Inferior parietal cortex (tissue), 1 donor: ENCODE measurements around the gene PPP2R3B.
"Not testable (repeated sequence)": the region's sequence is repeated elsewhere in the genome, so short reads cannot be mapped to it uniquely, and the experiment has no call there.

ENCODE experiments used
- DNase-seq: peaks from one replicate; pipeline ENCODE4 v3.0.0-alpha.2; 2016; ENCODE audit errors: extremely low spot score

Gene PPP2R3B

GRCh38 chrX:404656-405055 is 17.9 kb upstream of the PPP2R3B start:
- peak; percentile 11 for DNase-seq

GRCh38 chrX:402857-403256 is 16.1 kb upstream of the PPP2R3B start:
- no peak for DNase-seq

- no peak for DNase-seq
Measured at GRCh38 chrX:400258-400657, 13.6 kb upstream of the PPP2R3B start.

- DNase-seq: no peak
Measured at GRCh38 chrX:397575-397974, 10.9 kb upstream of the PPP2R3B start.

- DNase-seq: no peak
Measured at GRCh38 chrX:394830-395229, 8.1 kb upstream of the PPP2R3B start.

- DNase-seq: no peak
Measured at GRCh38 chrX:392575-392846, 5.8 kb upstream of the PPP2R3B start.

GRCh38 chrX:391717-392574 is 5.2 kb upstream of the PPP2R3B start:
- DNase-seq: no peak

GRCh38 chrX:390459-390858 is 3.8 kb upstream of the PPP2R3B start:
- DNase-seq: no peak

GRCh38 chrX:389021-389441 is 2.3 kb upstream of the PPP2R3B start:
- DNase-seq: peak; percentile 68

GRCh38 chrX:387729-388128 is 1.0 kb upstream of the PPP2R3B start:
- no peak for DNase-seq

GRCh38 chrX:386239-386767 is 404 bp downstream of the PPP2R3B start:
- no peak for DNase-seq

- not testable (repeated sequence) for DNase-seq
Measured at GRCh38 chrX:385736-386135, 971 bp downstream of the PPP2R3B start.

GRCh38 chrX:384861-385260 is 1.8 kb downstream of the PPP2R3B start:
- DNase-seq: no peak

GRCh38 chrX:378443-378842 is 8.3 kb downstream of the PPP2R3B start:
- no peak for DNase-seq

GRCh38 chrX:376206-376605 is 10.5 kb downstream of the PPP2R3B start:
- not testable (repeated sequence) for DNase-seq

- no peak for DNase-seq
Measured at GRCh38 chrX:375181-376036, 11.3 kb downstream of the PPP2R3B start.

- no peak for DNase-seq
Measured at GRCh38 chrX:374596-374995, 12.1 kb downstream of the PPP2R3B start.

- DNase-seq: no peak
Measured at GRCh38 chrX:373641-374471, 12.9 kb downstream of the PPP2R3B start.

- no peak for DNase-seq
Measured at GRCh38 chrX:372856-373640, 13.7 kb downstream of the PPP2R3B start.

GRCh38 chrX:371907-372306 is 14.8 kb downstream of the PPP2R3B start:
- no peak for DNase-seq
